Measurements from ENCODE around the gene PPFIA4. TPM values are rescaled to one million over a fixed set of nuclear protein-coding genes. Genes with fewer than 3 reads are reported as not detected.
A peak's percentile ranks its signal among the peaks of the same experiment; 100 is the strongest.

Gene PPFIA4
- total RNA-seq, 1 experiment from 2014 or later: 10.8 TPM

DNA sequence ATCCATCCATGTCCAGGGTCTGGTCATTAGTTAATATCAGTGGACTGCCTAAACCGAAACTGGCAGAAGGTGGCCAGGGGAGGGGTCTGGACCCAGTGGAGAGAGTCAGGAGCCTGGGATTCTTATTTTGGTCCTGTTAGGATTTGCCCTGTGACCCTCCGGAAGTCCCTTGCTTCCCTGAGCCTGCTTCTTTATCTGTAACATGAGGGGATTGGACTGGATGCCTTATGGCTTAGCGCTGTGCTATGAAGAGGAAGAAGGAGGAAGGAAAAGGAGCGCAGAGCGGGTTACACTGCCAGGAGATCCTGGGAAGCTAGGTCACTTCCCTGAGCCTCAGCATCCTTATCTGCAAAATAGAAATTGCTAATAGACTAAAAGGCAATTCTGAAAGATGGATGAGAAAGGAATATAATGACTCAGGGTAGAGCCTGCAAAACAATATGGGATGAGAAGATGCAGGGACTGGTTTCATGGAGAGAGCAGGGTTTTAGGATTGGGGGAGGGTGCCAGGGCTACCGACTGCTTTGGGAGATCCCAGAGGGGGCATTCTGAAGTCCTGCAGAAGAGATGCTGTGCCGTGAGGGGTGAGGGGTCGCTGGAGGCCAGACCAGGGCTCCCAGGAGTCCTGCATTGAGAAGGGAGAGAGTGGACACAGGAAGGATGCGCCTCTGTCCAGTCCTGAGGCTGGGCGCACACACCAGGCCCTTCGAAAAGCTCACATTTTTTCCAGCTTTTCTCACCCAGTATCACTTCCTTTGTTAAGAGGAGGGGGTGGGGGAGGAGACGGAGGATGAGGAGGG is 100.8 kb downstream of the PPFIA4 start:
- intact Hi-C loops (cut with micrococcal nuclease): no loop called here
- CTCF ChIA-PET: interaction anchor here (0.9 to 4.5 kb wide), 15 partner anchors 9 to 140 kb away, joined by 3 to 58 read pairs (median 4); no protein-coding TSS in a partner anchor
- Histone ChIP-seq H3K9me2 (ENCODE audit: insufficient read depth) (no peaks in the 10 kb centered on the region), H3K27ac (ENCODE audit: low read depth, low read length) (no peak overlapping the region; the same call in 1 of the 2 replicates), H4K20me1 (ENCODE audit: insufficient read depth) (no peaks in the 10 kb centered on the region), H3K36me3 (ENCODE audit: control insufficient read depth in 1 of 2, insufficient read depth in 2 of 2, low read length in 2 of 2) (no peaks in the 10 kb centered on the region), H3K9ac (ENCODE audit: low read length) (peak overlapping the region; percentile 60; the same call in 1 of the 2 replicates), H3K4me1 (ENCODE audit: control insufficient read depth in 1 of 2, insufficient read depth in 2 of 2, low read length in 2 of 2) (peaks cover 25 to 58% of the 10 kb centered on the region in 2 experiments; a peak in 3 of 4 replicates), H3K4me3 (replicated peaks in 1 of 2; ENCODE audit: low read depth in 1 of 2, low read length in 2 of 2) (peak overlapping the region; percentile 56 to 64), H3K9me3 (ENCODE audit: control insufficient read depth in 1 of 2, insufficient read depth in 1 of 2, low read depth in 1 of 2, low read length in 2 of 2) (no peaks in the 10 kb centered on the region), H3K27me3 (ENCODE audit: insufficient read depth, low read length) (peaks cover 7% of the 10 kb centered on the region; the same call in 1 of the 2 replicates), H2AFZ (ENCODE audit: low read depth, low read length, poor library complexity, severe bottlenecking) (peak overlapping the region; percentile 94), H3K4me2 (ENCODE audit: low read length) (peak overlapping the region; percentile 95), H3K79me2 (ENCODE audit: insufficient read depth, low read length) (no peaks in the 10 kb centered on the region)
- no peak for TF ChIP-seq REST (IDR thresholded peaks at IDR 0.05; ENCODE audit: low read depth)
- TF ChIP-seq TCF7L2 (IDR thresholded peaks at IDR 0.05; ENCODE audit: borderline replicate concordance, extremely low read depth, insufficient read depth, insufficient read length): no peak
- no peak for TF ChIP-seq JUND (IDR thresholded peaks at IDR 0.05)
- TF ChIP-seq SRF (IDR thresholded peaks at IDR 0.05; ENCODE audit: low read depth): no peak
- TF ChIP-seq EZH2 (IDR thresholded peaks at IDR 0.05): no peak
- TF ChIP-seq FOSL1 (IDR thresholded peaks at IDR 0.05; ENCODE audit: low read depth): no peak
- no peak for TF ChIP-seq CEBPB (IDR thresholded peaks at IDR 0.05; ENCODE audit: low read depth)
- no peak for TF ChIP-seq MAX (IDR thresholded peaks at IDR 0.05)
- TF ChIP-seq, protein P1, sequence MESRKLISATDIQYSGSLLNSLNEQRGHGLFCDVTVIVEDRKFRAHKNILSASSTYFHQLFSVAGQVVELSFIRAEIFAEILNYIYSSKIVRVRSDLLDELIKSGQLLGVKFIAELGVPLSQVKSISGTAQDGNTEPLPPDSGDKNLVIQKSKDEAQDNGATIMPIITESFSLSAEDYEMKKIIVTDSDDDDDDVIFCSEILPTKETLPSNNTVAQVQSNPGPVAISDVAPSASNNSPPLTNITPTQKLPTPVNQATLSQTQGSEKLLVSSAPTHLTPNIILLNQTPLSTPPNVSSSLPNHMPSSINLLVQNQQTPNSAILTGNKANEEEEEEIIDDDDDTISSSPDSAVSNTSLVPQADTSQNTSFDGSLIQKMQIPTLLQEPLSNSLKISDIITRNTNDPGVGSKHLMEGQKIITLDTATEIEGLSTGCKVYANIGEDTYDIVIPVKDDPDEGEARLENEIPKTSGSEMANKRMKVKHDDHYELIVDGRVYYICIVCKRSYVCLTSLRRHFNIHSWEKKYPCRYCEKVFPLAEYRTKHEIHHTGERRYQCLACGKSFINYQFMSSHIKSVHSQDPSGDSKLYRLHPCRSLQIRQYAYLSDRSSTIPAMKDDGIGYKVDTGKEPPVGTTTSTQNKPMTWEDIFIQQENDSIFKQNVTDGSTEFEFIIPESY (IDR thresholded peaks at IDR 0.05; ENCODE audit: extremely low read depth, insufficient replicate concordance, low read length): no peak
- no peak for TF ChIP-seq SP1 (IDR thresholded peaks at IDR 0.05; ENCODE audit: low read depth)
- no peak for TF ChIP-seq SIN3A (IDR thresholded peaks at IDR 0.05; ENCODE audit: low read depth)
- ATAC-seq: peak; percentile 3; the same call in 1 of the 2 replicates
- RAD21 ChIA-PET (ENCODE audit: low non-redundant PET in 1 of 2, low total read pairs in 2 of 2, uncharacterized antibody in 2 of 2, unreplicated experiment in 2 of 2): interaction anchor here (0.7 to 1.7 kb wide), 6 partner anchors 9 to 94 kb away, joined by 3 to 9 read pairs (median 4); no protein-coding TSS in a partner anchor
- POLR2A ChIA-PET: no interaction called here
- no TSS peak for BruUV-seq (replicated peaks)
- no peak for DNase-seq (ENCODE audit: low read depth, low spot score)

All from HCT116 (cell line).